Colonic mucosa (tissue), 4 donors: ENCODE data around the gene CYP4F8. TPM values are rescaled to one million over a fixed set of nuclear protein-coding genes. Genes with fewer than 3 reads are reported as not detected.

Experiments
- DNase-seq: peaks from one replicate; pipeline ENCODE4 v3.0.0-alpha.2; 2020
- H3K27ac ChIP-seq: fragments of 200-600 bp; one replicate; pipeline ENCODE4 v1.8.0; 2021
- H3K27me3 ChIP-seq: fragments of 200-600 bp; one replicate; pipeline ENCODE4 v1.8.0; 2021
- H3K36me3 ChIP-seq: fragments of 200-600 bp; one replicate; pipeline ENCODE4 v1.8.0; 2021
- H3K4me1 ChIP-seq: fragments of 200-600 bp; one replicate; pipeline ENCODE4 v1.8.0; 2021; ENCODE audit warnings: mild to moderate bottlenecking
- H3K4me3 ChIP-seq: fragments of 200-600 bp; one replicate; pipeline ENCODE4 v1.8.0; 2021
- H3K9ac ChIP-seq, 2 donors: one replicate each; pipeline ENCODE4 v1.7.0; 2013; ENCODE audit warnings: control low read depth in 2 of 2, low read depth in 2 of 2, low read length in 2 of 2
- H3K9me3 ChIP-seq: fragments of 200-600 bp; one replicate; pipeline ENCODE4 v1.8.0; 2021
- CTCF ChIP-seq: fragments of 200-600 bp; IDR thresholded peaks from one replicate; pipeline ENCODE4 v1.8.0; 2022; ENCODE audit warnings: antibody characterized with exemption, mild to moderate bottlenecking
- intact Hi-C: fragments of 100-400 bp; cut with DNase I; formaldehyde crosslinking; loops from one replicate; pipeline ENCODE4 v1.14.1; 2022
- total RNA-seq, 2 donors: library from RNA; stranded (reverse); fragmentation: NEBNext Ultra II Directional in 1 of 2; extraction: Animal tissue kit (Norgen Biotek cat#: 25700) in 1 of 2; gene quantifications; one replicate each; pipeline ENCODE4 v1.2.1, GENCODE V29; 2021
- donor health status: healthy.
- donor health status: DM: no; HTN: no; CAD: no.
- donor health status: DM: no; HTN: no; CAD: no.

The CYP4F8 gene
- total RNA-seq, 2 donors from 2014 or later, result not detected

DNA sequence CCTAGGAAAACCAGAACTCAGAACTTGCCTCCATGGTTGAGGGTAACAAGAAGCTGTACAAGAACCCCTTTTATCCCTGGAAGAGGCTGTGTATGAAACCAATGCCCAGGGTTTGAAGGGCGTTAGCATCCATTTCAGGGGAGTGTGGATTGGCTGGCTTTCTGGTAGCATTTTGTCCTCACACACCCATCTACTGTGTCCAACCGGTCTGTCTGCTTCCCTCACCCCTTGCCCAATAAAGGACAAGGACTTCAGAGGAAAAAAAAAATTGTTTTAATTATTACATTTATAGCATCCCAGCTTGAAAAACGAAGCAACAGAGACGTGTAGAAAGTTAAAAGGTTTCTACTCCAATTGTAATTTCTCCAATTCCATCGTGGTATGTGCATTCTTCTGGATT lies 2.7 kb upstream of the CYP4F8 start:
- DNase-seq, result no peak
- no peak overlapping the region for H3K4me3 ChIP-seq
- H3K4me1 ChIP-seq, result no peaks in the 10 kb centered on the region
- no peaks in the 10 kb centered on the region for H3K27me3 ChIP-seq
- H3K36me3 ChIP-seq, result no peaks in the 10 kb centered on the region
- no peaks in the 10 kb centered on the region for H3K9me3 ChIP-seq
- no peak overlapping the region for H3K27ac ChIP-seq
- no peak for TF ChIP-seq CTCF
- intact Hi-C loops, result no loop called here
- no peak overlapping the region for H3K9ac ChIP-seq

GRCh38 chr19:15613338-15613737 lies 1.7 kb upstream of the CYP4F8 start:
- no peak for TF ChIP-seq CTCF
- no peaks in the 10 kb centered on the region for H3K9me3 ChIP-seq
- H3K4me1 ChIP-seq, result no peaks in the 10 kb centered on the region
- no peak overlapping the region for H3K9ac ChIP-seq
- intact Hi-C loops, result no loop called here
- no peaks in the 10 kb centered on the region for H3K36me3 ChIP-seq
- no peak overlapping the region for H3K27ac ChIP-seq
- H3K27me3 ChIP-seq, result no peaks in the 10 kb centered on the region
- DNase-seq, result no peak
- no peak overlapping the region for H3K4me3 ChIP-seq

GRCh38 chr19:15615526-15615925 lies 508 bp downstream of the CYP4F8 start:
- Histone ChIP-seq H3K9me3 (no peaks in the 10 kb centered on the region), H3K36me3 (no peaks in the 10 kb centered on the region), H3K4me1 (no peaks in the 10 kb centered on the region), H3K9ac (no peak overlapping the region), H3K27ac (no peak overlapping the region), H3K27me3 (no peaks in the 10 kb centered on the region), H3K4me3 (no peak overlapping the region)
- DNase-seq, result no peak
- intact Hi-C loops, result no loop called here
- no peak for TF ChIP-seq CTCF

DNA sequence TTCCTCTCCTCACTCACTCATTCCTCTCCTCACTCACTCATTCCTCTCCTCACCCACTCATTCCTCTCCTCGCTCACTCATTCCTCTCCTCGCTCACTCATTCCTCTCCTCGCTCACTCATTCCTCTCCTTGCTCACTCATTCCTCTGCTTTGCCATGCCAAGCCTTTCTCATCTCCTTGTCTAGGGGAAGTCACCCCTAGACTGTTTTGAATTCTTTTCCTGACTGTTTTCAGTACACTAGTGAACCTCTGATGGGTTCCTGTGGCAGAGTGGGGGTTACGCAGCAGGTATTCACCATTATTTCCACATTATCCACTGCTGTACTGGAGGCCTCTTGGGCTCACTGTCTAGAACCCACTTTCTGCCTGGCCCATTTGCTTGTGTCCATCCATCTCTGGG lies 1.2 kb downstream of the CYP4F8 start:
- intact Hi-C loops, result no loop called here
- H3K36me3 ChIP-seq, result no peaks in the 10 kb centered on the region
- no peaks in the 10 kb centered on the region for H3K4me1 ChIP-seq
- no peak for DNase-seq
- no peaks in the 10 kb centered on the region for H3K9me3 ChIP-seq
- H3K4me3 ChIP-seq, result no peak overlapping the region
- no peaks in the 10 kb centered on the region for H3K27me3 ChIP-seq
- no peak overlapping the region for H3K9ac ChIP-seq
- no peak for TF ChIP-seq CTCF
- no peak overlapping the region for H3K27ac ChIP-seq

DNA sequence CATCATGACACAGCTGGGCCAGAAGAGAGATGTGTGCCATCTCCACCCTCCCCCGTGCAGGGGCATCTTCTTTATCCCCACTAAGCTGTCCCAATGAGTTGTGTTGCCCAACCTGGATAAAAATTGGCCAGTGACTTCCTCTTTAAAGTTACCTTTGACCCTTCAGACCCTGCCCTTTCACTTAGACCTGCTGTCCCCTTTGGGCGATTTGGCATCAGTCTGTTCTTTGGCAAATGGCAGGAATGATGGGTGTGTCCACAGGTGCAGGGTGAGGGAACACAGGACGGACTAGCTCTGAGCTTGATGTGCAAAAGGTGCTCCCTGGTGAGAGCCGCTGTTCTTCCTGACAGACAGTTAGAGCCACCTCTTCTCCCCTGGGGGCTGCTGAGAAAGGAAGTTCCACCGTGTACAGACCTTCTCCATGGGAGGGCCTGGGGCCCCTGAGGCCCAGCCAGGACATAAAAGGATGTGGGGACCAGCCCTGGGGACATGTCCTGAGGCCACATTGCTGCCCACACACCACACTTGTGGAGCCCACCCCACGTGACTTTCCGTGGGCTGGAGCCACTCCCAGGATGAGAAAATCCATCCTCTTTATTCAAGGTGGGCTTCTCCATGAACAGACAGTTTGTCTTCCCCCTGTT lies 1.7 kb downstream of the CYP4F8 start:
- intact Hi-C loops, result no loop called here
- H3K4me1 ChIP-seq, result no peaks in the 10 kb centered on the region
- no peak overlapping the region for H3K4me3 ChIP-seq
- H3K9ac ChIP-seq, result no peak overlapping the region
- no peaks in the 10 kb centered on the region for H3K9me3 ChIP-seq
- no peaks in the 10 kb centered on the region for H3K36me3 ChIP-seq
- no peak overlapping the region for H3K27ac ChIP-seq
- no peak for DNase-seq
- no peaks in the 10 kb centered on the region for H3K27me3 ChIP-seq
- TF ChIP-seq CTCF, result no peak
